ENCODE data around the gene GNAL.

GNAL gene

DNA sequence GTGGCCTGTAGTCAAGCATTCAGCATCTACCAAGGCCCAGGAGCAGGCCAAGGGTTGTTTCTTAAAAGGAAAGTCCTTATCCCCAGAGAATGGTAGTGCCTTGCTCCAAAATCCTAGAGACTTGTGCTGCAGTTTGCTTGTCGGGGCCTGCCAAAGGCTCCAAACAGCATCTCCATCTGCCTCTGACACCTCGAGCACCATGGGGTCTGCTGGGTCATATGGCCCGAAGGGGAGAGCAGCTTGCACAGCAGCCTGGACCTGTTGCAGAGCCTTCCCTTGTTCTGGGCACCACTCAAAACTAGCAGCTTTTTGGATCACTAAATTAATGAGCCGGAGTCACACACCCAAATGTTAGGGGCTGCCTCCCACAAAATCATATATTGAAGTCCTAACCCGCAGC, 35.7 kb downstream of the GNAL start:
- no peak for DNase-seq (ENCODE audit: low read depth)

DNA sequence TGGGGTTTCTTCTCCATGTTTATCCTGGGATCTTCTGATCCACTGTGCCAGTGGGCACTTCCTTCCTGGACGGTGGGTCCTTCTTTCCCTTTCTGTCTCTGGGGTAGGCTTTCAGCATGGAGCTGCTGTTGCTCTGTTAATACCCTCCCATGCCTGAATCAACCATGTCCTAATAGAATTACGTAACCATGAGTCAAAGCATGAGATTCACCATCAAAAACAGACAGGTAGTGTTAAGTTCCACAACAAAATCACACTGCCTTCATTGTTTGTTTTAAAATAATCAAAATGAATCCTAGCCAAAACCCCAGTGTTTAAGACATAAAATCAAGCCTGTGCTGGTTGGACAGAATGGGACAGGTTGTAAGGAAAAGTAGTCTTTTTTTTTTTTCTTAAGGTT, 37.5 kb downstream of the GNAL start:
- no peak for DNase-seq (ENCODE audit: low read depth)

DNA sequence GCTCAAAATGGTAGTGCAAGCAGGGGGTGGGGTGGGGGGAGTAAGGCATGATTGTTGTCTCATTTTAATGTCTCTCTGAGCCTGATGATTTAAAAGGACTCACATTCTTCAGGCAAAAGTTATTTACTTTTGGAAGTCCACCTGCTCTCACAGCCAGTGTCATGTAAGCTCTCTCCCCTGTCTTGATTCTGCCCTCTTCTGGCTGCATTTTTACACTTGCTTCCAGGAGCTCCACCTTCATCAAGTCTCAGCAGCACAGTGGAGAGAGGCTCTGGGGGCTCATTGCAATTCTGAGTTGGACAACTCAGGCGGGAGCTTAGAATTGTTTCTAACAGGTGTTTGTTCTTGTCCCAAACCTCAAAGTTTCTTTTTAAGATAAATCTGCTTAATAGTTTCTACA, 39.2 kb downstream of the GNAL start:
- no peak for DNase-seq (ENCODE audit: low read depth)

DNA sequence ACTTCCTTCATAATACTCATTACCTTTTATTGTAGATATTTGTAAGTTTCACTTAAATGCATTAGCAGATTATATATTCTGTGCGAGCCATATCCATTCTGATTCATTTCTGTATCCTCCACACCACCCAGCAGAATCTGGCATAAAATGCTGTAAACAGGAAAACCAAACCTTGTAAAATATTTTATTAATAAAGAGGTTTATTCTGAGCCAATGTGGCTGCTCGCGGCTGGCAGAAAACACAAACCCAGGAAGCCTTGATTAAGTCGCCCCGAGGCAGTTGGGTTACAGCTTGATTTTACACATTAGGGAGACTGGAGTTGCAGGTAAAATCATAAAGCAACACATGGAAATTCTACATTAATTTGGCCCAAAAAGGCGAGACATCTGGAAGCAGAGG, 40.5 kb downstream of the GNAL start:
- no peak for DNase-seq (ENCODE audit: low read depth)

DNA sequence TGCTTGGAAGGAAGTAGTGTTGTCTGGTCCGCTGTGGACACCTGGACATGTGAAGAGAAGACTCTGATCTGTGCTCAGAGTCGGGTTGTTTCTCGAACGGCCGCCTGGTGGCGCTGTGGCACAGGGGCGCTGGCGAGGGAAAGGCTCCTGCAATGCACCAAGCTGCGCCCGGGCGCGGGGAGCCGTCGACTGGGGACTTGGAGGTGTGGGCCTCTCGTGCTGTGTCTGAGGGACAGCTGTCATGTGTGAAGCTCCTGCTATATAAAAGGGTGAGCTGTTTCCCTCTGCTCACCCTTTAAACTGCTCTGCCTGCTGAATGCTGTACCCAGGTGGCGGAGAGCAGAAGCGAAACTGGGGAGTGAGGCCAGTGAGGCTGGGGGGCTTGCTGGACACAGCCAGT, 44.0 kb downstream of the GNAL start:
- peak; percentile 65 for DNase-seq (ENCODE audit: low read depth)

DNA sequence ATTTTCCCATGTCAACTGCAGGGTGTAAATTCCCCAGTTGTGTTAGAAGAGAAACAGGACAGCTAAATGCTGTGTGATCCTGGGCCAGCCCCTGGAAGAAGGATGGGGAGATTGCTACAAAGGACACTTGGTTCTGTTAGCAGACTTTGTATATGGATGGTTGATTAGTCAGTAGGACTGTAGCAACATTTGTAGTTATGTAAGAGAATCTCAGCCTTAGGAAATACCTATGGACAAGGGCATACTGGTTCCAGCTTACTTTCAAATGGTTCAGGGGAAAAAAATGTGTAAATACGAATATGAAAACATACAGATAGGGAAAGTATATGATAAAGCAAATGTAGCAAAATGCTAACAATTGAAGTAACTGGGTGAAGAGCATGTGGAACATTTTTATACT, 47.6 kb downstream of the GNAL start:
- no peak for DNase-seq (ENCODE audit: low read depth)

DNA sequence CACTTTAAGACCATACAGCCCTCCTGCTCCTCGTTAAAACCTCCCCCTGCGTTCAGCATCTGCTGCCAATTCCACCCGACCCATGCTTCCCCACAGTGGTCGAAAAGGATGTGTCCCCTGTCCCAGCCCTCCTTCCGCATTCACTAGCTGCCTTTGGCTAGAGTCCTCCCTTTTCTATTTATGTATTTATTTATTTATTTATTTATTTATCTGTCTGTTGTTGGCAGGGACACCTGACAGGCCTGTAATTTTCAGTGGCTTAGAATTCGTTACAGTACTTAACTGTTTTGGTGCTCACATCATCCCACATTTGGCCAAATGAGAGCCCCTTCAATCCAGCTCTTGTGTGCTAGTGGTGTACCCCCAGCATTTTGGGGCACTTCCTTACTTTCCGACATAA, 50.8 kb downstream of the GNAL start:
- DNase-seq (ENCODE audit: low read depth) = no peak

DNA sequence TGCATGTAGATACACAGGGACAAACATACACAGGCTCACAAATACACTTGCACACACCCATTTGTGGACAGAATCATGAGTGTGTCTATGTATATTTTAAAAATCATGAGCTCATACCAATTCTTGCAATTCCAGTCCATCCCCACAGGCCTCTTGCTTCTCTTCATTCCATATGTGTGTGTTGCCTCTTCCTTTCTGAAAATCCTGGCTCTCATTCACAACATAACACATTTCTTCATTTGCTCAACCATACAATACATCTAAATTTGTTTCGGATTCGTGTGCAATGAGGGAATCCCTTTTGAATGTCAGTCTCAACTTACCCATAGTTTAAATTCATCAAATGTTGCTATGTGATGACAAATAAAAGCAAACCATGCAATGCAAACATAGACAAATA, 51.4 kb downstream of the GNAL start:
- no peak for DNase-seq (ENCODE audit: low read depth)

DNA sequence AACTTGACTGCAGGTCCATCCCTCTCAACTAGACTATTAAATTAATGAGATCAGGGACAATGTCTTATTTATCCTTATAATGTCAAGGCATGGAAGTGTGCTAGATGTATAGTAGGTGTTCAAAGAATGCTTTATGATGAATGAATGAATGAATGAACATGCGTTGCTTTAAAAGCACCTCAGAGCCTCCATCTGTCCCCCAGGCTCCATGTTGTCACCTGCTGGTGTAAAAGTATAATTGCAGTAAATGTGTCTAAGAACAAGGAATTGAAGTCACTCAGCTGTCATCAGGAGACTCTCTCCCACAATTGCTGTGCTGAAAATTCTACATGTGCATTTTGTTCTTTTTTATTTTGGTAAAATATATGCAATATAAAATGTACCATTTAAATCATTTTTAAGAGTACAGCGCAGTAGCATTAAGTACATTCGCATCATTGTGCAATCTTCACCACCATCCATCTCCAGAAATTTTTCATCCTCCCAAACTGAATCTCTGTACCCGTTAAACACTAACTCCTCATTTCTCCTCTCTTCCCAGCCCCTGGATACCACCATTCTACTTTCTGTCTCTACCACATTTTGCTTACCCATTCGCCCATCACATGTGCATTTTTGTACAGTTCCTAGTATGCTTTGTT, 52.6 kb downstream of the GNAL start:
- DNase-seq (ENCODE audit: low read depth) = no peak

DNA sequence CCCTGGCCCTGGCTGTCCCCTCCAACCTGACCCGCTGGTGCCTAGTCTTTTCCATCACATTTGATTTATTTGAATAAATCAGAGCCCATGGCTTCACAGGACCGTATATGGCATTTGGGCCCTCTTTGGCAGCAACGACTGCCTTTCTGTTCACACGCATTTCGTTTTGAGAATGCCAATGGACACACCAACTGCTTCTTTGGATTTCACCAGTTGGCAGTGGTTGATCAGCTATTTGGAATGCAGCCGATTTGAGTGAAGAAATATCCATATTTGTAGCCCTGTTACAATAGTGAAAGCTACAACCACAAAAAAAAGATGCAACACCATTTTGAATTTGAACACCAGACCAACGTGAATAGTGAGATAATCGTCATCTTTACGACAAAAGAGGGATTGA, 56.5 kb downstream of the GNAL start:
- no peak for DNase-seq (ENCODE audit: low read depth)

DNA sequence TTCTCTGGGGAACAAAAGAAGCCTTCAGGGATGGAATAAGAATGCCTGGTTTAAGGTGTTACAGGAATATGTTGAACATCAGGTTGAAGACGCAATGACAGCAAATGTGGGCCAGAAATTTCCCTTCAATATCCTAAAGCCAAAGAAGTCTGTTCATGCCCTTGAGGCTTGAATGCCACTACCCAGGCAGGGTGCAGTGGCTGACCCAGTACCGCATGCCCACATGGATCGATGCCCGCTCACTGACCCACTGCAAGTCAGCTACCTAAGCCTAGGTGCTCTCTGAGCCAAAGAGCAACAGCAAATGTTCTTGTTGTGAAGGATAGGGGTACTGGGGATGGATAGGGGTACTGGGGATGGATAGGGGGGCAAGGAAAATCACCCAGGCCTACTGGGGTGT, 58.2 kb downstream of the GNAL start:
- no peak for DNase-seq (ENCODE audit: low read depth)

DNA sequence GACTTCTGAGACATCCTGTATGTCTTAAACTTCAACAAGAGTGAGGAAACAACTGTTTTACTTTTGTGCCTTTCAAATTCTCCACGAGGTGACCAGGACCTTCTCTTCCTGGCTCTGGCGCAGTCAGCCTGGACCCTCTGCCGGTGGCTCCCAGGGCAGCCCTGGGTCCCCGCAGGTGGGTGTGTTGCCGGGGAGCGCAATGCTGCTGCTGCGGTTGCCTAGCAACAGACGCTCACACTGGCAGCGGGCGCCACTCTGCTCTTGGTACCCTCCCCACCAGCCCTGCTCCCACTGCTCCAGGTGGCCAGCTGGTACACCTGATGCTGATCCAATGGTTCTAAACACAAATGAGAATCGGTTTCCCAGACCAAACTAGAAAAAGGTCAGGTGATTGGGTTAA, 58.7 kb downstream of the GNAL start:
- no peak for DNase-seq (ENCODE audit: low read depth)

DNA sequence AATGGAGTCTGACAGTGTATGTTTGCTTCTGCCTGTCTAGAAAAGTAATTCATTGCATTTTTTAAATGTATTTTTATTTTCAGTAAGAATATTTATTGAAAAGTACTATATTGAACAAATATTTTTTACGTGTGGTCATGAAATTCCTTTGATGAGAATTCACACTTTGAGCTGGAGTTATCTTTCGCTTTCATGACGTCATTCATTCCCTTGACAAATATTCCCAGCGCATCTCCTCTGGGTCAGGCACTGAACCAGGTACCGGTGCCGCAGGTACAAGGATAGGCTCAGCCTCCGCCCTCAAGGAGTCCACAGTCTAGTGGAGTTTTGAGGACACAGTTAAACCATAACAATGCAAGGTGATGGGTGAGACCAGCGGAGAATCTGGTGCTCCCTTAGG, 60.2 kb downstream of the GNAL start:
- DNase-seq (ENCODE audit: low read depth) = no peak

DNA sequence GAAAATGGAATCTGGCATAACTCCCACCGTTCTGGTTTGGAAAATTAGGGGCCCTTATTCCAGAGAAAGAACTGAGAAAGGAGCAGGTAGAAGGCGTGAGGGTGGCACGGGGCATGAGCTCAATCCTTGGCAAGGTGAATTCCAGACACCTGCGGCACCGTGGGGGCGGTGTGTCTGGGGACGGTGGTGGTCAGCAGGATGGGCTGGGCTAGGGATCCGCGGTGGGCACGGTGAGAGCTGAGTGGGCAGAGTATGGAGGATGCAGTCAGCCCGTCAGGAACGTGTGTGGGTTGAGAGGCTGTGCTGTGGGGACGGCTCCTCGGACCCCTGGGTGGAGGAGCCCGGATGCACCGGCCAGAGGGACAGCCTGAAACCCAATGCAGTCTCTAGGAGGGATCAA, 61.1 kb downstream of the GNAL start:
- no peak for DNase-seq (ENCODE audit: low read depth)

DNA sequence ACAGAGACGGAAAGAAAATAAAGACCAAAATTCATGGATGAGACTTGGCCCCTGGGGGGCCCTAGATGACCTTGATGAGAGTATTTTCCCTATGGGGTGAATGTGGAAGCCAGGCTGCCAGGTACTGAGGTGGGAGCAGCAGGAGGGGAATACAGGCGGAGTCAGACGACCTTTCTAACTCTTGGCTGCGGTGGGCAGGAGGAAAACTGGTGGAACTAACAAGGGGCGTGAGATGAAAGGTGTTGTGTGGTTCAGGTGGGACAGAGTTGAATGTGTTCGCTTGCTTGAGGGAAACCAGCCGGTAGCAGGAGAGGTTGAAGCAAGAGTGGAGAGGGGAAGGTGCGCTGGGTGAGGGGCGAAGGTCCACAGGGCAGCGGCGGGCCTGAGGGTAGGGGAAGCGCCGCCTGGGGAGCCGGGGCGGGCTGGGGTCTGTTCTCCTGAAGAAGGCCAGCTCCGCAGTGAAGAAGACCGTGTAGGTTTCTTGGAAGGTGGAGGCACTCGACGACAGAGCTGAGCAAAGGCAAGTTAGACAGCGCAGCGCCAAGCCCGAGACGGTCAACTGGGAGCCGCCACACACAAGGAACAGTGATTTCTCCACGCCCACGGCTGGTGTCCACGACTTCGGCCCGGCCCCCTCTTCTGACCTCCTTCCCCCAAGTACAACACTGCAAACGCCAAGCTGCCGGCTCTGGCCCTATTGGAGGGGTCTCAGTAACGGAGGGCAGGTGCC, 61.7 kb downstream of the GNAL start:
- no peak for DNase-seq (ENCODE audit: low read depth)

DNA sequence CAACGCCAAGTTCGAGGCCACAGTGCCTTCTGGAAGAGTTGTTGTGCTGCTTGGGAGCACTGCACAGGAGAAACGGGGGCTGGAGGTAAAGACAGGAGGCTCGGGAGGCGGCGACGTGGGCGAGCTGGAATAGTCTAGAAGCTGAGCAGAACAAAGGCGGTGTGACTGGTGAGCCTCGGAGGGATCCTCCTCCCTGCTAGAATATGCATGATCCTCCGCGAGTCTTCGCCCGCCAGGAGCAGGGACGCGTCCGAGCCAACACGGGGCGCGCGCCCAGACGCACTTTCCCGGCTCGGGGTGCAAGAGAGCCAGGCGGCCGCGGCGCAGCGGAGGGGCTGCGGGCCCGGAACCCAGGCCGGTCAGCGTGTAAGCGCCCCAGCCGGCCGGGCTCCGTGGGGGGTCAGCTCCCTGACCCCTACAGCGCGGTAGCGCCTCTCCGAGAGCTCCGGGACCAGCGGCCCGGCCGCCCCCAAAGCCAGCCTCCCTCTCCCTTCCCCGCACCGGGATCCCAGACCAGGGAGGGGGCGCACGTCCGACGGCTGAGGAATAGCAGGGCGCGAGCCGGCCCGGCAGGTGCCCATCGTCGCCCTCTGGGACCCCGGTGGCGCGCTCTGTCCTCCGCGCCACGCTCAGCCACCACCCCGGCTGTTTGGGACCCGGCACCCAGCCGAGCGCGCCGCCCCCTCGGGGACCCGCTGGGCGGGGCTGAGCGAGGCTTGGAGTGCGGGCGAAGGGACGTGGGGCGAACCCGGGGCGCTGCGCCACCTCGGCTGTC, 62.5 kb downstream of the GNAL start:
- DNase-seq (ENCODE audit: low read depth) = no peak

DNA sequence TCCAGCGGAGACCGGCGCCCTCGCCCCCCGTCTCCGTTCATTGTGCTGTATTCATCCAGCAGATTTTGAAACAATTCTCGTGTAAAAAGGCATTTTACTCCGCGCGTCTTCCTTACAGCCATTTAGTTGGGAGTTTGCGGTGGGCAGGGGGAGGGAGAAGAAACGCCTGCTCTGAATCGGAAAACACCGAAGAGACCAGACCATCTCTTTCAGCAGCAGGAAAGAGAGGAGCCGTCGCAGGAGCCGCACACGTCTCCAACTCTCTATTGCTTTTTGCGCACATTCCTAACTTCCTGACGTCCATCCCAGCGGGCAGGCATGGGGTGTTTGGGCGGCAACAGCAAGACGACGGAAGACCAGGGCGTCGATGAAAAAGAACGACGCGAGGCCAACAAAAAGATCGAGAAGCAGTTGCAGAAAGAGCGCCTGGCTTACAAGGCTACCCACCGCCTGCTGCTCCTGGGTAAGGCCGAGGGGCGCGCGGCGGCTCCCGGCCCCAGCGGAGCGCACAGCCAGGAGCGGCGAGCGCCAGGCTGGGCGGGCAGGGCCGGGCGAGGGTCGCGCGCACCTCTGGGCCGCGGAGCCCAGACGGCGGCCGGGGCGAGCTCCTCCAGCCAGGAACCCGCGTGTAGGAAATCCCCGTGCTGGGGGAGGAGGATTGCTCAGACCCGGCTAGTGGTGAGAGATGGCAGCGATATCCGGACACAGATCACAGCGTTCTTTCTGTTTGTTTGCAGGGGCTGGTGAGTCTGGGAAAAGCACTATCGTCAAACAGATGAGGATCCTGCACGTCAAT, 63.2 kb downstream of the GNAL start:
- peak; percentile 4 for DNase-seq (ENCODE audit: low read depth)

DNA sequence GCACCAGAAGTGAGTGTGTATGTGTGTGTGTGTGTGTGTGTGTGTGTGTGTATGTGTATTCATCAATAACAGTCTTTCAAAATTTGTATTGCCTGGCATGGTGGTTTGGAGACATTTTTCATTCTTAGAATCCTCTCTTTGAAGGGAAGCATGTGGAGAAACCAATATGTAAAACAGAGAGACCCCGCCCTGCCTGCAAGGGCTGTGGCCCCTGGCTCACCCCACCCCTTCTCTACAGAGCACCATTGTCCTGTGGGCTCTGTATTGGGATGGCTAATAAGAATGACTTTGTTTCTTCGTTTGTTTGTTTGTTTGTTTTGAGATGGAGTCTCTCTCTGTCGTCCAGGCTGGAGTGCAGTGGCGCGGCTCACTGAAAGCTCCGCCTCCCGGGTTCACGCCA, 65.9 kb downstream of the GNAL start:
- DNase-seq (ENCODE audit: low read depth) = no peak

DNA sequence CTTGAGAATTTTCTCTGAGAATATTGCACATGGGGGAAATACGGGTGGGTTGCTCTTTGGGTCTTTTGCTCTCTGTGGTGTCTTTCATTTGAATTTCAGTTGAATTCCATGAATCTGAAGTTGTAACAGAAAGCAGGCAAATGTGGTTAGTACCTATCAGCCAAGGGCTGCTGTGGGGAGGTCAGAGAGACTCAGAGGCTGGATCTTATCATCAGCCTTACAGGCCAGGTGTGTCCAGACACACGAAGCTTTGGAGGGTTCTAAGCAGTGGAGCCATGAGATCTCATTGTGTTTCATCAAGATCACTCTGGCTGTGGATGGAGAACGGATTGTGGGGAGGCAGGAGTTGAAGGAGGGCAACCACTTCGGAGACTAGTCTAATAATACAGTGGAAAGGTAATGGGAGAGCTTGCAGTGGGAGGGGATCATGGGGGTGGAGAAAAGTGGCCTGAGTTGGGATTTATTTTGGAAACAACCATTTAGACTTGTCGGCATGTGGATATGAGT, 68.1 kb downstream of the GNAL start:
- DNase-seq (ENCODE audit: low read depth) = no peak

DNA sequence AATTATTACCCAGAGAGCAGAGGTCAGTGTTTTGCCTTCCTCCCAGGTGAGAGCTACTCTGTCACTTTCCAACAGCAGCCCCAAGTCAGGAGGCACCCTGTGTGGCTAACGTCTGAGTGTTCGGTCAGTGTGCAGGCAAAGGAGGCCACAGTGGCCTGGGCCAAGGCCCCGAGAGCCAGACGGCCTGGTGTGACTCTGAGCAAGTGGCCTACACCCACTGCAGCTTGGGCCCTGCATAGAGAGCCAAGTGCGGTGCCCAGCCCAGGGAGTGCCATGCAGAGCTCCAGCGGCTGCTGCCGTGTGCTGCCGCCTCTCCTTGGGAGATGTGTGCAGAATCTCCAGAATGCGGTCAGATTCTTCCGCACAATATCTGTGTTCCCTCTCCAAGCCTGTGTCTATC, 70.4 kb downstream of the GNAL start:
- DNase-seq (ENCODE audit: low read depth) = no peak

DNA sequence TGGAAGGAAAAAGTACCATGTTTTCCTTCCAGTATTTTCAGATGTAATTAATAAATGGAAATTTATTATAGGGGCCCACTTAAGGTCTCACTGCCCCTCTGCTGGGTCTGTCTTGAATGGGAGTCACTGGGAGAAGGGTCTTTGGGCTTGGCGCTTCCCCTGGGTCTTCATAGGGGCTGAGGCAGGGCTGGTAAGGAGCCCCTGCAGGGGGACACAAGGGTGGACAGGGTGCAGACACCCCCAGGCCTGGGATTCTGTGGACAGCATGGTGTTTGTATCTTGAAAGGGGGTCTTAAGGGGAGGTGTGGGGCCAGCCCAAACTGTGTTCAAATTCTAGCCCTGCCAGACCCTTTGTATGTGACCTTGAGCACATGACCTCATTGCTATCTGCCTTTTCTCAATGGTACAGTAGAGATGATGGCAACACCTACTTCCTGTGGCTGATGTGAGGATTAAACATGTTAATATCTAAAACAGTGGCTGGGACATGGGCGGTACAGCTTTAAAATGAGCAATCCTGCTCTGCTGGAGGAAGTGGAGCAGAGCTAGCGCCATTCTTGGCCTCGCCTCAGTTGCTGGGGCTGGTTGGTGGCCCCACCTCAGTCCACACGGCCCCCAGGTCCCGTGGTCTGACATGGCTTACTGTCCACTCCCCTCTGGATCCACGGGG, 71.6 kb downstream of the GNAL start:
- DNase-seq (ENCODE audit: low read depth) = no peak

DNA sequence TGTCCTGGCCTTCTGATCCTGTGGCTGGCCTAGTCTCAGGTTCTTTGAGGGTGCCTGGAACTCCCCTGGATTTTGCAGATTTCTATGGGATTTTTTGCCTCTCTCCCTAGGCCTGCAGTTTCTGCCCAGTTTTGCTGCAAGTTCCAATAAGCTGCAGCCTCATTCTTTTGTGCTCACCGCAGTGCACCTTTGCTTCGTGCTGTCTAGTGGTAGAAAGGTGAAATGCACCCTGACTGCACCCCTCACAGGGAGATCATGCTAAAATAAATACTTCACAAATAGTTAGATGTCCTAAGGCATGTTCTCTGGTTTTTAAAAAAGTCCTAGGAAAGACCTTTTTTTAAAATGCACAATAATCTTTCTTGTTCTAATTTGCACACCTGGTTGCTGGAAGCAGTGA, 72.5 kb downstream of the GNAL start:
- no peak for DNase-seq (ENCODE audit: low read depth)

Measured in activated T-cell treated with anti-CD3 and anti-CD28 coated beads for 48 hours (primary cell).